ENCODE data around the gene PCP2.

The PCP2 gene

DNA sequence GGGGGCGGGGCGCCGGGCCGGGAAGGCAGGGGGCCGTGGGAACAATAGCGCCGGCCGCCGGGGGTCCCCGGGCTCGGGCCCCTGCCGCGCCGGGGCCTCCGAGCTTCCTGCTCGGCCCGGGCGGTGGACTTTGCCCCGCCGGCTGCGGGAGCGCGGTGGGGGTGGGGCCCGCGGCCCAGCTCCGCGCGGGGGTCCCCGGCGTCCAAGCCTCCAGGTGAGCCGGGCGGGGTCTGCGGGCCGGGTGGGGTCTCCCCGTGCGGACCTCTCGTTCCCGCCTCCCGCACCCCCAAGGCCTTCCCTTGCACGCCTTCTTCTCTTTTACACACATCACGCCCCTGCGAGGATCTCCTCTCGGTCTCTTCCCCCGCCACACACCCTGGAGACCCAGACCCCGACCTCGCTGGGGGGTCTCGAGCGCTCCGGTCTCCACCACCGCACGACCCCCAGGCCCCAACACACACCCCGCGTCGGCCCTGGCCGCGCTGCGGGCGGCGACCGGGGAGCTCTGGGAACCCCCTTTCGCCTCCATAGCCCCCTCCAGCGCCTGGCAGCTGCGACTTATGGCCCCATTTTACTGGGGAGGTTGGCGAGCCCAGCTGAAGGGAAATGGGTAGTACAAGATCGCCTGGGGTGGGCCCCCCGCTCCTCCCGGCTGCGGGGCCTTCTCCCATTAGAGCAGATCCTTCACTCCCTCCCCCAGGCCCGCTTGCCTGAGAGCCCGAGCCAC lies 37.1 kb downstream of the PCP2 start:
- DNase-seq: no peak

DNA sequence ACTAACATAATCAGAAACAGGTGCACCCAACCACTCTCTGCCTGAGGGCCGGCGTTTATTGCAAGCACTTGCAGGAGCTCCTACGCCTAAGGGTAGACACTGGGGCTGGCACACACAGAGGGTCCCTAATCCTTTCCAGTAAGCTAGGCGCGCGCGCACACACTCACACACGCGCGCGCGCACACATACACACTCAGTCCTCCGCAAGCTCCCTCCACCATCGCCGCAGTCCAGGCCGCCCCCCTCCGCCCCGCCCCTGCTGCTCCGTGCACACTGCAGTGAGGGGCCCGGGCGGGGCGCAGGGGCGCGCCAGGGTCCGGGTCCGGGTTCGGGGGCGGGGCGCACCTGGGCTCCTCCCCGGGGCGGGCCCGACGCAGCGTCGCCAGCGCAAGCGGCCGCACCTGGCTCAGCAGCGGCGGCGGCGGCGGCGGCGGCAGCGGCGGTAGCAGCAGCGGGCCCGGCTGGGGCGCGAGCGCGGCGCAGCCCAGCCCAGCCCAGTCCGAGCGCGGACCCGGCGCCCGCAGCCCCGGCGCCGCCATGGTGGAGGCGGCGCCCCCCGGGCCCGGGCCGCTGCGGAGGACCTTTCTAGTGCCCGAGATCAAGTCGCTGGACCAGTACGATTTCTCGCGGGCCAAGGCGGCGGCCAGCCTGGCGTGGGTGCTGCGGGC lies 37.9 kb downstream of the PCP2 start, which contains the start of gene CAMSAP3:
Gene CAMSAP3 (plus strand): TSS at position 398 of the 668 bp plus-strand sequence. CDS start 140 bp downstream, at position 538.
- peak; percentile 81 for DNase-seq

DNA sequence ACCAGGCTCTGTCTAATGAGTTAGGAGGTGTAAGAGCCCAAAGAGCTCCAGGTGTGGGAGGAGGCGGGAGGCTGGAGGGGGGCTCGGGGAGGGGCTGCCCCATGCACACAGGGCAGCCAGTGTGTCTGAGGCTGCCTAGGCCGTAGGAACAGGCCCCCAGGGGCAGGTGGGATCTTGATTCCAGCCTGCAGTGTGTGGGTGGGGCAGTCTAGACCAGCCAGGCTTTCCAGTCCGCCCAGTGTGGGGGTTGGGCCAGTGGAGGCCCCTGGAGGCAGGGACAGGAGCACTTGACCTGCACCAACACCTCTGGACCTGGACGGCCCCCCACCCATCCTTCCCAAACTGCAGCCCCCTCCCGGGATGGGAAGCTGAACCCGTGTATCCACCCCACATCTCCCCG lies 43.3 kb downstream of the PCP2 start:
- no peak for DNase-seq

DNA sequence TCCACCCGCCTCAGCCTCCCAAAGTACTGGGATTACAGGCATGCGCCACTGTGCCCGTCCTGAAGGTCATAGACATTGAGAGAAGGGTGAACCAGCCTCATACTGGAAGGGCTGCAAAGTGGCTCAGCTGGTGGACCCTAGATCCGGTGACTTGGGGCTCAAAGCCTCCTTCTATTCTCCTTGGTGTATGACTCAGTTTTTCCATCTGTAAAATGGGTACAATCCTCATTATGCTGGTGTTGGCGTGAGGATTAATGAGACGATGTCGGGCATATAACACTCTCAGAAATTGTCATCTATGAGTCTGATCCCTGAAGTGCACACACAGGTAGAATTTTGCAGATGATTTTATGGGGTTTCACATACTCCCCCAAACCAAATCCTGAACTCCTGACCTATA lies 43.7 kb downstream of the PCP2 start:
- DNase-seq: no peak

DNA sequence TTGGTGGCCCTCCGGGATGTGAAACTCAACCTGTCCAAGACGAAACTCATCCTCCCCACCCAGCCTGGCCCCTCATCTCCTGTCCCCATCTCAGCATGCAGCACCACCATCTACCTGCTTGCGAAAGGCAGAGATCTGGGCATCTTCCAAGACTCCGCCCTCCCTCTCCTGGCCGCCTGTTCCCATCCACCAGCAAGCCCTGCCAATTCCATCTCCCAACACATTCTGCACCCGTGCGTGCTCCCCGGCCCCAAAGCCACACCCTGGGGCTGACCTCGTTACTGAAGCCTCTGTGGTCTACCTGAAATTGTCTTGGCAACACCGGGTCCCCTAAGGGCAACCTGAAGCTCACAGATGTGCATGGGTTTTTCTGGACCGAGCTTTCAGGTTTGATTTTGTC lies 51.1 kb downstream of the PCP2 start:
- DNase-seq: no peak
